KG1 (cell line): Measurements from ENCODE around the gene CXCL9.
"Not testable (repeated sequence)": the region's sequence is repeated elsewhere in the genome, so short reads cannot be mapped to it uniquely, and the experiment has no call there.

Source experiments
- DNase-seq: peaks from one replicate; lab custom pipeline; 2025; lab: John Stamatoyannopoulos, UW

The CXCL9 gene

GRCh38 chr4:76011700-76012387 lies 4.5 kb upstream of the CXCL9 start:
- DNase-seq = no peak

- DNase-seq = no peak
Observed at GRCh38 chr4:76011018-76011670, 3.8 kb upstream of the CXCL9 start.

GRCh38 chr4:76010576-76010975 lies 3.3 kb upstream of the CXCL9 start:
- DNase-seq = no peak

GRCh38 chr4:76009311-76009710 lies 2.0 kb upstream of the CXCL9 start:
- DNase-seq = no peak

GRCh38 chr4:76003620-76004019 lies 3.7 kb downstream of the CXCL9 start:
- no peak for DNase-seq

- no peak for DNase-seq
Observed at GRCh38 chr4:76003035-76003434, 4.3 kb downstream of the CXCL9 start.

- DNase-seq = no peak
Observed at GRCh38 chr4:76002176-76002575, 5.1 kb downstream of the CXCL9 start.

- no peak for DNase-seq
Observed at GRCh38 chr4:76001700-76002099, 5.6 kb downstream of the CXCL9 start.

GRCh38 chr4:76000279-76000678 lies 7.0 kb downstream of the CXCL9 start:
- DNase-seq = no peak

- not testable (repeated sequence) for DNase-seq
Observed at GRCh38 chr4:75998525-75999147, 8.7 kb downstream of the CXCL9 start.

GRCh38 chr4:75997946-75998345 lies 9.4 kb downstream of the CXCL9 start:
- no peak for DNase-seq

- DNase-seq = no peak
Observed at GRCh38 chr4:75997081-75997480, 10.2 kb downstream of the CXCL9 start.

GRCh38 chr4:75995727-75996126 lies 11.6 kb downstream of the CXCL9 start:
- peak; percentile 45 for DNase-seq

- DNase-seq = no peak
Observed at GRCh38 chr4:75992462-75992861, 14.8 kb downstream of the CXCL9 start.

- no peak for DNase-seq
Observed at GRCh38 chr4:75989846-75990528, 17.3 kb downstream of the CXCL9 start.

- no peak for DNase-seq
Observed at GRCh38 chr4:75985116-75985515, 22.2 kb downstream of the CXCL9 start.

- no peak for DNase-seq
Observed at GRCh38 chr4:75980576-75980975, 26.7 kb downstream of the CXCL9 start.

- DNase-seq = no peak
Observed at GRCh38 chr4:75976177-75976576, 31.1 kb downstream of the CXCL9 start.

- no peak for DNase-seq
Observed at GRCh38 chr4:75973766-75974165, 33.5 kb downstream of the CXCL9 start.

GRCh38 chr4:75968084-75968483 lies 39.2 kb downstream of the CXCL9 start:
- DNase-seq = no peak

- DNase-seq = no peak
Observed at GRCh38 chr4:75963558-75963957, 43.8 kb downstream of the CXCL9 start.

- DNase-seq = not testable (repeated sequence)
Observed at GRCh38 chr4:75962072-75962471, 45.2 kb downstream of the CXCL9 start.

- DNase-seq = not testable (repeated sequence)
Observed at GRCh38 chr4:75958546-75958945, 48.8 kb downstream of the CXCL9 start.
